Uterus (tissue), 4 donors: ENCODE measurements around the gene PEPD. TPM values are rescaled to one million over a fixed set of nuclear protein-coding genes. Genes with fewer than 3 reads are reported as not detected.

Experiments
- DNase-seq, 2 donors: peaks; one replicate each; pipeline ENCODE4 v3.0.0-alpha.2; 2019 to 2020
- H3K27ac ChIP-seq, 2 donors: fragments of 200-600 bp; sonication (generic); 1 replicate in 1 of 2; 2 replicates in 1 of 2; pipeline ENCODE4 v1.5.1; 2016 to 2018
- H3K27me3 ChIP-seq, 2 donors: fragments of 200-600 bp; sonication (generic); one replicate each; pipeline ENCODE4 v1.5.1; 2018 to 2019; ENCODE audit warnings: control low read depth in 1 of 2
- H3K36me3 ChIP-seq, 2 donors: fragments of 200-600 bp; sonication (generic); one replicate each; pipeline ENCODE4 v1.5.1; 2019; ENCODE audit warnings: control low read depth in 1 of 2
- H3K4me1 ChIP-seq, 2 donors: fragments of 200-600 bp; sonication (generic); one replicate each; pipeline ENCODE4 v1.5.1; 2018 to 2019; ENCODE audit warnings: control low read depth in 1 of 2
- H3K4me3 ChIP-seq, 2 donors: fragments of 200-600 bp; sonication (generic); 1 replicate in 1 of 2; 2 replicates in 1 of 2; pipeline ENCODE4 v1.5.1; 2018 to 2019; ENCODE audit warnings: mild to moderate bottlenecking in 1 of 2
- H3K9me3 ChIP-seq, 2 donors: fragments of 200-600 bp; sonication (generic); one replicate each; pipeline ENCODE4 v1.5.1; 2019; ENCODE audit warnings: control low read depth in 1 of 2
- CTCF ChIP-seq, 4 experiments: fragments of 200-600 bp in 2 of 4; fragments of 450-650 bp in 2 of 4; sonication (generic) in 2 of 4; IDR thresholded peaks; one replicate each; pipeline ENCODE4 v1.5.1; 2016 to 2019; ENCODE audit warnings: antibody characterized with exemption in 4 of 4, mild to moderate bottlenecking in 2 of 4, moderate library complexity in 1 of 4
- POLR2A ChIP-seq, 2 donors: fragments of 450-650 bp; IDR thresholded peaks; one replicate each; pipeline ENCODE4 v1.6.1; 2016; ENCODE audit warnings: antibody characterized with exemption in 2 of 2, mild to moderate bottlenecking in 1 of 2, moderate library complexity in 1 of 2
- intact Hi-C: fragments of 100-400 bp; cut with DNase I; formaldehyde crosslinking; loops from one replicate; pipeline ENCODE4 v1.15.1; 2023; ENCODE audit warnings: low total_unique reads
- total RNA-seq, 4 donors: library from RNA; depleted of rRNA in 3 of 4; stranded (reverse); fragments of >200 nt in 3 of 4; gene quantifications; one replicate each; pipeline versions ENCODE4 v1.1.0 to v1.2.4, GENCODE V29; 2014 to 2023
- donor health status: DM: yes; HTN: yes; CAD: no.

The PEPD gene
- total RNA-seq, 4 donors from 2014 or later: 26.1 to 47.0 (median 37.9) TPM

GRCh38 chr19:33500586-33500985 is 21.0 kb downstream of the PEPD start:
- intact Hi-C loops: no loop called here
- Histone ChIP-seq H3K36me3 (no peaks in the 10 kb centered on the region), H3K4me3 (no peak overlapping the region), H3K9me3 (no peaks in the 10 kb centered on the region), H3K27ac (no peak overlapping the region), H3K27me3 (no peaks in the 10 kb centered on the region), H3K4me1 (no peaks in the 10 kb centered on the region)
- TF ChIP-seq POLR2A (IDR thresholded peaks at IDR 0.05): no peak
- no peak for TF ChIP-seq CTCF (IDR thresholded peaks at IDR 0.05)
- DNase-seq: no peak

GRCh38 chr19:33499671-33500506 is 21.7 kb downstream of the PEPD start:
- no peak for DNase-seq
- Histone ChIP-seq H3K36me3 (no peaks in the 10 kb centered on the region), H3K27ac (no peak overlapping the region), H3K4me1 (no peaks in the 10 kb centered on the region), H3K9me3 (no peaks in the 10 kb centered on the region), H3K4me3 (no peak overlapping the region), H3K27me3 (no peaks in the 10 kb centered on the region)
- TF ChIP-seq POLR2A (IDR thresholded peaks at IDR 0.05) (no peak), CTCF (IDR thresholded peaks at IDR 0.05) (no peak)
- intact Hi-C loops: no loop called here

GRCh38 chr19:33499248-33499647 is 22.3 kb downstream of the PEPD start:
- Histone ChIP-seq H3K4me3 (no peak overlapping the region), H3K27ac (no peak overlapping the region), H3K27me3 (no peaks in the 10 kb centered on the region), H3K36me3 (no peaks in the 10 kb centered on the region), H3K9me3 (no peaks in the 10 kb centered on the region), H3K4me1 (no peaks in the 10 kb centered on the region)
- intact Hi-C loops: no loop called here
- no peak for TF ChIP-seq POLR2A (IDR thresholded peaks at IDR 0.05)
- no peak for TF ChIP-seq CTCF (IDR thresholded peaks at IDR 0.05)
- DNase-seq: no peak

- H3K27me3 ChIP-seq: no peaks in the 10 kb centered on the region
- no peaks in the 10 kb centered on the region for H3K9me3 ChIP-seq
- TF ChIP-seq CTCF (IDR thresholded peaks at IDR 0.05): no peak
- no peak for TF ChIP-seq POLR2A (IDR thresholded peaks at IDR 0.05)
- intact Hi-C loops: no loop called here
- no peaks in the 10 kb centered on the region for H3K36me3 ChIP-seq
- no peak overlapping the region for H3K4me3 ChIP-seq
- no peak overlapping the region for H3K27ac ChIP-seq
- H3K4me1 ChIP-seq: no peaks in the 10 kb centered on the region
- DNase-seq: no peak
Measured at GRCh38 chr19:33498391-33499000, 23.1 kb downstream of the PEPD start.

GRCh38 chr19:33497778-33498175 is 23.8 kb downstream of the PEPD start:
- no peaks in the 10 kb centered on the region for H3K27me3 ChIP-seq
- no peaks in the 10 kb centered on the region for H3K36me3 ChIP-seq
- DNase-seq: no peak
- H3K27ac ChIP-seq: no peak overlapping the region
- H3K4me3 ChIP-seq: no peak overlapping the region
- no peaks in the 10 kb centered on the region for H3K4me1 ChIP-seq
- intact Hi-C loops: no loop called here
- H3K9me3 ChIP-seq: no peaks in the 10 kb centered on the region
- TF ChIP-seq POLR2A (IDR thresholded peaks at IDR 0.05) (no peak), CTCF (IDR thresholded peaks at IDR 0.05) (no peak)
